SK-N-SH (cell line): ENCODE data around the gene MRPS5.

Experiments
- CHD2 ChIP-seq: fragments of 150-350 bp; IDR thresholded peaks from 2 replicates; pipeline ENCODE4 v1.6.1; 2018; ENCODE audit warnings: low read length; ENCODE audit not compliant: partially characterized antibody
- EZH2phosphoT487 ChIP-seq: fragments of 200-600 bp; sonication (generic); IDR thresholded peaks from 2 replicates; pipeline ENCODE4 v1.6.1; 2017; ENCODE audit warnings: low read depth, mixed run types, mild to moderate bottlenecking, antibody characterized with exemption, moderate library complexity, borderline replicate concordance
- FOXM1 ChIP-seq: IDR thresholded peaks from 2 replicates; pipeline ENCODE4 v1.4.0; 2012; ENCODE audit warnings: low read depth, mild to moderate bottlenecking
- NFIC ChIP-seq: IDR thresholded peaks from 2 replicates; pipeline ENCODE4 v1.4.0; 2012; ENCODE audit warnings: borderline replicate concordance
- RFX5 ChIP-seq: IDR thresholded peaks from 2 replicates; pipeline ENCODE4 v1.6.1; 2012; ENCODE audit warnings: mild to moderate bottlenecking, improper control_type of control experiment, low read length
- RXRA ChIP-seq: IDR thresholded peaks from 2 replicates; pipeline ENCODE4 v1.4.0; 2012; ENCODE audit warnings: low read depth, mild to moderate bottlenecking, borderline replicate concordance
- SIN3A ChIP-seq: IDR thresholded peaks from 2 replicates; pipeline ENCODE4 v1.6.1; 2012; ENCODE audit warnings: low read depth, mild to moderate bottlenecking, low read length, moderate library complexity, borderline replicate concordance
- TAF1 ChIP-seq: IDR thresholded peaks from 2 replicates; pipeline ENCODE4 v1.6.1; 2012; ENCODE audit warnings: low read depth, mild to moderate bottlenecking, low read length, moderate library complexity, borderline replicate concordance
- TCF12 ChIP-seq: IDR thresholded peaks from 2 replicates; pipeline ENCODE4 v1.4.0; 2012
- TF ChIP-seq, protein P1 (sequence below): fragments of 200-600 bp; sonication (generic); IDR thresholded peaks from 2 replicates; pipeline ENCODE4 v1.6.1; 2017; ENCODE audit warnings: antibody characterized with exemption, mild to moderate bottlenecking, moderate library complexity
- TF ChIP-seq, protein P2 (sequence below): IDR thresholded peaks from 2 replicates; pipeline ENCODE4 v1.4.0; 2012; ENCODE audit warnings: low read depth
- TF ChIP-seq, protein P3 (sequence below): IDR thresholded peaks from 2 replicates; pipeline ENCODE4 v1.6.1; 2012; ENCODE audit warnings: mild to moderate bottlenecking, low read depth, low read length, moderate library complexity
- TF ChIP-seq, protein P4 (sequence below): fragments of 150-350 bp; IDR thresholded peaks from 2 replicates; pipeline ENCODE4 v1.6.1; 2017; ENCODE audit warnings: antibody characterized with exemption, low read length, low read depth, borderline replicate concordance
- TF ChIP-seq, protein P5 (sequence below): IDR thresholded peaks from 2 replicates; pipeline ENCODE4 v1.4.0; 2012; ENCODE audit warnings: low read depth, borderline replicate concordance

DNA sequence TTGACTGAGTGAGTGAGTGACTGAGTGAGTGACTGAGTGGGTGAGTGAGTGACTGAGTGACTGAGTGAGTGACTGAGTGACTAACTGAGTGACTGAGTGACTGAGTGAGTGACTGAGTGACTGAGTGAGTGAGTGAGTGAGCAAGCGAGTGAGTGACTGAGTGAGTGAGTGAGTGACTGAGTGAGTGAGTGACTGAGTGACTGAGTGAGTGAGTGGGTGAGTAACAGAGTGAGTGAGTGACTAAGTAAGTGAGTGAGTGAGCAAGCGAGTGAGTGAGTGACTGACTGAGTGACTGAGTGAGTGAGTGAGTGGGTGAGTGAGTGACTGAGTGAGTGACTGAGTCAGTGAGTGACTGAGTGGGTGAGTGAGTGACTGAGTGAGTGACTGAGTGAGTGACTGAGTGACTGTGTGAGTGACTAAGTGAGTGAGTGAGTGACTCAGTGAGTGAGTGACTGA is 84.2 kb downstream of the MRPS5 start:
- TF ChIP-seq, protein P1, sequence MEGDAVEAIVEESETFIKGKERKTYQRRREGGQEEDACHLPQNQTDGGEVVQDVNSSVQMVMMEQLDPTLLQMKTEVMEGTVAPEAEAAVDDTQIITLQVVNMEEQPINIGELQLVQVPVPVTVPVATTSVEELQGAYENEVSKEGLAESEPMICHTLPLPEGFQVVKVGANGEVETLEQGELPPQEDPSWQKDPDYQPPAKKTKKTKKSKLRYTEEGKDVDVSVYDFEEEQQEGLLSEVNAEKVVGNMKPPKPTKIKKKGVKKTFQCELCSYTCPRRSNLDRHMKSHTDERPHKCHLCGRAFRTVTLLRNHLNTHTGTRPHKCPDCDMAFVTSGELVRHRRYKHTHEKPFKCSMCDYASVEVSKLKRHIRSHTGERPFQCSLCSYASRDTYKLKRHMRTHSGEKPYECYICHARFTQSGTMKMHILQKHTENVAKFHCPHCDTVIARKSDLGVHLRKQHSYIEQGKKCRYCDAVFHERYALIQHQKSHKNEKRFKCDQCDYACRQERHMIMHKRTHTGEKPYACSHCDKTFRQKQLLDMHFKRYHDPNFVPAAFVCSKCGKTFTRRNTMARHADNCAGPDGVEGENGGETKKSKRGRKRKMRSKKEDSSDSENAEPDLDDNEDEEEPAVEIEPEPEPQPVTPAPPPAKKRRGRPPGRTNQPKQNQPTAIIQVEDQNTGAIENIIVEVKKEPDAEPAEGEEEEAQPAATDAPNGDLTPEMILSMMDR, result no peak
- TF ChIP-seq, protein P2, sequence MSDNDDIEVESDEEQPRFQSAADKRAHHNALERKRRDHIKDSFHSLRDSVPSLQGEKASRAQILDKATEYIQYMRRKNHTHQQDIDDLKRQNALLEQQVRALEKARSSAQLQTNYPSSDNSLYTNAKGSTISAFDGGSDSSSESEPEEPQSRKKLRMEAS, result no peak
- no peak for TF ChIP-seq EZH2phosphoT487
- no peak for TF ChIP-seq FOXM1
- TF ChIP-seq, protein P3, sequence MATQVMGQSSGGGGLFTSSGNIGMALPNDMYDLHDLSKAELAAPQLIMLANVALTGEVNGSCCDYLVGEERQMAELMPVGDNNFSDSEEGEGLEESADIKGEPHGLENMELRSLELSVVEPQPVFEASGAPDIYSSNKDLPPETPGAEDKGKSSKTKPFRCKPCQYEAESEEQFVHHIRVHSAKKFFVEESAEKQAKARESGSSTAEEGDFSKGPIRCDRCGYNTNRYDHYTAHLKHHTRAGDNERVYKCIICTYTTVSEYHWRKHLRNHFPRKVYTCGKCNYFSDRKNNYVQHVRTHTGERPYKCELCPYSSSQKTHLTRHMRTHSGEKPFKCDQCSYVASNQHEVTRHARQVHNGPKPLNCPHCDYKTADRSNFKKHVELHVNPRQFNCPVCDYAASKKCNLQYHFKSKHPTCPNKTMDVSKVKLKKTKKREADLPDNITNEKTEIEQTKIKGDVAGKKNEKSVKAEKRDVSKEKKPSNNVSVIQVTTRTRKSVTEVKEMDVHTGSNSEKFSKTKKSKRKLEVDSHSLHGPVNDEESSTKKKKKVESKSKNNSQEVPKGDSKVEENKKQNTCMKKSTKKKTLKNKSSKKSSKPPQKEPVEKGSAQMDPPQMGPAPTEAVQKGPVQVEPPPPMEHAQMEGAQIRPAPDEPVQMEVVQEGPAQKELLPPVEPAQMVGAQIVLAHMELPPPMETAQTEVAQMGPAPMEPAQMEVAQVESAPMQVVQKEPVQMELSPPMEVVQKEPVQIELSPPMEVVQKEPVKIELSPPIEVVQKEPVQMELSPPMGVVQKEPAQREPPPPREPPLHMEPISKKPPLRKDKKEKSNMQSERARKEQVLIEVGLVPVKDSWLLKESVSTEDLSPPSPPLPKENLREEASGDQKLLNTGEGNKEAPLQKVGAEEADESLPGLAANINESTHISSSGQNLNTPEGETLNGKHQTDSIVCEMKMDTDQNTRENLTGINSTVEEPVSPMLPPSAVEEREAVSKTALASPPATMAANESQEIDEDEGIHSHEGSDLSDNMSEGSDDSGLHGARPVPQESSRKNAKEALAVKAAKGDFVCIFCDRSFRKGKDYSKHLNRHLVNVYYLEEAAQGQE, result no peak
- TF ChIP-seq SIN3A, result no peak
- TF ChIP-seq, protein P4, sequence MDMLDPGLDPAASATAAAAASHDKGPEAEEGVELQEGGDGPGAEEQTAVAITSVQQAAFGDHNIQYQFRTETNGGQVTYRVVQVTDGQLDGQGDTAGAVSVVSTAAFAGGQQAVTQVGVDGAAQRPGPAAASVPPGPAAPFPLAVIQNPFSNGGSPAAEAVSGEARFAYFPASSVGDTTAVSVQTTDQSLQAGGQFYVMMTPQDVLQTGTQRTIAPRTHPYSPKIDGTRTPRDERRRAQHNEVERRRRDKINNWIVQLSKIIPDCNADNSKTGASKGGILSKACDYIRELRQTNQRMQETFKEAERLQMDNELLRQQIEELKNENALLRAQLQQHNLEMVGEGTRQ, result no peak
- TF ChIP-seq CHD2, result no peak
- TF ChIP-seq, protein P5, sequence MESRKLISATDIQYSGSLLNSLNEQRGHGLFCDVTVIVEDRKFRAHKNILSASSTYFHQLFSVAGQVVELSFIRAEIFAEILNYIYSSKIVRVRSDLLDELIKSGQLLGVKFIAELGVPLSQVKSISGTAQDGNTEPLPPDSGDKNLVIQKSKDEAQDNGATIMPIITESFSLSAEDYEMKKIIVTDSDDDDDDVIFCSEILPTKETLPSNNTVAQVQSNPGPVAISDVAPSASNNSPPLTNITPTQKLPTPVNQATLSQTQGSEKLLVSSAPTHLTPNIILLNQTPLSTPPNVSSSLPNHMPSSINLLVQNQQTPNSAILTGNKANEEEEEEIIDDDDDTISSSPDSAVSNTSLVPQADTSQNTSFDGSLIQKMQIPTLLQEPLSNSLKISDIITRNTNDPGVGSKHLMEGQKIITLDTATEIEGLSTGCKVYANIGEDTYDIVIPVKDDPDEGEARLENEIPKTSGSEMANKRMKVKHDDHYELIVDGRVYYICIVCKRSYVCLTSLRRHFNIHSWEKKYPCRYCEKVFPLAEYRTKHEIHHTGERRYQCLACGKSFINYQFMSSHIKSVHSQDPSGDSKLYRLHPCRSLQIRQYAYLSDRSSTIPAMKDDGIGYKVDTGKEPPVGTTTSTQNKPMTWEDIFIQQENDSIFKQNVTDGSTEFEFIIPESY, result no peak
- TF ChIP-seq RFX5, result no peak
- TF ChIP-seq TAF1, result no peak
- TF ChIP-seq NFIC, result no peak
- no peak for TF ChIP-seq TCF12
- TF ChIP-seq RXRA, result no peak
